Measurements from ENCODE around the gene ELP1.

GRCh38 chr9:108837530-108837929 lies 96.4 kb downstream of the ELP1 start:
- TF ChIP-seq, protein P1, sequence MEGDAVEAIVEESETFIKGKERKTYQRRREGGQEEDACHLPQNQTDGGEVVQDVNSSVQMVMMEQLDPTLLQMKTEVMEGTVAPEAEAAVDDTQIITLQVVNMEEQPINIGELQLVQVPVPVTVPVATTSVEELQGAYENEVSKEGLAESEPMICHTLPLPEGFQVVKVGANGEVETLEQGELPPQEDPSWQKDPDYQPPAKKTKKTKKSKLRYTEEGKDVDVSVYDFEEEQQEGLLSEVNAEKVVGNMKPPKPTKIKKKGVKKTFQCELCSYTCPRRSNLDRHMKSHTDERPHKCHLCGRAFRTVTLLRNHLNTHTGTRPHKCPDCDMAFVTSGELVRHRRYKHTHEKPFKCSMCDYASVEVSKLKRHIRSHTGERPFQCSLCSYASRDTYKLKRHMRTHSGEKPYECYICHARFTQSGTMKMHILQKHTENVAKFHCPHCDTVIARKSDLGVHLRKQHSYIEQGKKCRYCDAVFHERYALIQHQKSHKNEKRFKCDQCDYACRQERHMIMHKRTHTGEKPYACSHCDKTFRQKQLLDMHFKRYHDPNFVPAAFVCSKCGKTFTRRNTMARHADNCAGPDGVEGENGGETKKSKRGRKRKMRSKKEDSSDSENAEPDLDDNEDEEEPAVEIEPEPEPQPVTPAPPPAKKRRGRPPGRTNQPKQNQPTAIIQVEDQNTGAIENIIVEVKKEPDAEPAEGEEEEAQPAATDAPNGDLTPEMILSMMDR (IDR thresholded peaks at IDR 0.05; ENCODE audit: insufficient read depth, low read length) = no peak
- TF ChIP-seq POLR2AphosphoS5 (IDR thresholded peaks at IDR 0.05; ENCODE audit: low read depth) (no peak), GABPA (IDR thresholded peaks at IDR 0.05; ENCODE audit: low read depth) (no peak)
- TF ChIP-seq, protein P2, sequence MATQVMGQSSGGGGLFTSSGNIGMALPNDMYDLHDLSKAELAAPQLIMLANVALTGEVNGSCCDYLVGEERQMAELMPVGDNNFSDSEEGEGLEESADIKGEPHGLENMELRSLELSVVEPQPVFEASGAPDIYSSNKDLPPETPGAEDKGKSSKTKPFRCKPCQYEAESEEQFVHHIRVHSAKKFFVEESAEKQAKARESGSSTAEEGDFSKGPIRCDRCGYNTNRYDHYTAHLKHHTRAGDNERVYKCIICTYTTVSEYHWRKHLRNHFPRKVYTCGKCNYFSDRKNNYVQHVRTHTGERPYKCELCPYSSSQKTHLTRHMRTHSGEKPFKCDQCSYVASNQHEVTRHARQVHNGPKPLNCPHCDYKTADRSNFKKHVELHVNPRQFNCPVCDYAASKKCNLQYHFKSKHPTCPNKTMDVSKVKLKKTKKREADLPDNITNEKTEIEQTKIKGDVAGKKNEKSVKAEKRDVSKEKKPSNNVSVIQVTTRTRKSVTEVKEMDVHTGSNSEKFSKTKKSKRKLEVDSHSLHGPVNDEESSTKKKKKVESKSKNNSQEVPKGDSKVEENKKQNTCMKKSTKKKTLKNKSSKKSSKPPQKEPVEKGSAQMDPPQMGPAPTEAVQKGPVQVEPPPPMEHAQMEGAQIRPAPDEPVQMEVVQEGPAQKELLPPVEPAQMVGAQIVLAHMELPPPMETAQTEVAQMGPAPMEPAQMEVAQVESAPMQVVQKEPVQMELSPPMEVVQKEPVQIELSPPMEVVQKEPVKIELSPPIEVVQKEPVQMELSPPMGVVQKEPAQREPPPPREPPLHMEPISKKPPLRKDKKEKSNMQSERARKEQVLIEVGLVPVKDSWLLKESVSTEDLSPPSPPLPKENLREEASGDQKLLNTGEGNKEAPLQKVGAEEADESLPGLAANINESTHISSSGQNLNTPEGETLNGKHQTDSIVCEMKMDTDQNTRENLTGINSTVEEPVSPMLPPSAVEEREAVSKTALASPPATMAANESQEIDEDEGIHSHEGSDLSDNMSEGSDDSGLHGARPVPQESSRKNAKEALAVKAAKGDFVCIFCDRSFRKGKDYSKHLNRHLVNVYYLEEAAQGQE (IDR thresholded peaks at IDR 0.05; ENCODE audit: insufficient replicate concordance, low read depth) = no peak

Data from HL-60 (cell line).